A673 (cell line): Measurements from ENCODE around the gene BBS1. TPM values are rescaled to one million over a fixed set of nuclear protein-coding genes. Genes with fewer than 3 reads are reported as not detected.

ENCODE experiments used
- BruUV-seq: library from RNA; stranded (reverse); fragments of 400-500 nt; replicated peaks from 2 replicates; lab custom pipeline; 2021; lab: Mats Ljungman, UMichigan
- CTCF ChIA-PET: fragments of 300-600 bp; sonication (Branson Sonifier 250); formaldehyde crosslinking; loops from one replicate; lab custom pipeline; 2022; ENCODE audit warnings: antibody characterized with exemption; lab: Charles Lee
- POLR2A ChIA-PET: fragments of 300-600 bp; sonication (Branson Sonifier 250); formaldehyde crosslinking; loops from one replicate; lab custom pipeline; 2022; ENCODE audit warnings: antibody characterized with exemption; ENCODE audit not compliant: low non-redundant PET; lab: Charles Lee
- DNase-seq: peaks from one replicate; pipeline ENCODE4 v3.0.0-alpha.2; 2015; ENCODE audit warnings: low spot score
- H3K27ac ChIP-seq: fragments of 200-600 bp; sonication (generic); 2 replicates; pipeline ENCODE4 v1.5.1; 2016; ENCODE audit warnings: mixed run types, low read depth, mild to moderate bottlenecking, mixed read lengths, antibody characterized with exemption, low read length; ENCODE audit not compliant: poor library complexity, severe bottlenecking
- H3K27me3 ChIP-seq: fragments of 200-600 bp; sonication (generic); replicated peaks from 2 replicates; pipeline ENCODE4 v1.6.1; 2017; ENCODE audit warnings: mixed run types, low read depth, mild to moderate bottlenecking, mixed read lengths, antibody characterized with exemption, low read length; ENCODE audit not compliant: insufficient read depth, poor library complexity
- H3K36me3 ChIP-seq: fragments of 200-600 bp; sonication (generic); 2 replicates; pipeline ENCODE4 v1.6.1; 2016; ENCODE audit warnings: mixed run types, mild to moderate bottlenecking, mixed read lengths, antibody characterized with exemption, low read length; ENCODE audit not compliant: insufficient read depth, poor library complexity, severe bottlenecking
- H3K4me1 ChIP-seq: fragments of 200-600 bp; sonication (generic); 2 replicates; pipeline ENCODE4 v1.6.1; 2017; ENCODE audit warnings: mixed run types, mild to moderate bottlenecking, mixed read lengths, antibody characterized with exemption, low read length; ENCODE audit not compliant: insufficient read depth, poor library complexity, severe bottlenecking
- H3K4me3 ChIP-seq: fragments of 200-600 bp; sonication (generic); 2 replicates; pipeline ENCODE4 v1.5.1; 2016; ENCODE audit warnings: low read depth, mixed run types, mild to moderate bottlenecking, mixed read lengths, low read length; ENCODE audit not compliant: poor library complexity, severe bottlenecking
- H3K9me3 ChIP-seq: fragments of 200-600 bp; sonication (generic); 2 replicates; pipeline ENCODE4 v1.6.1; 2016; ENCODE audit warnings: mixed run types, low read depth, mild to moderate bottlenecking, mixed read lengths, antibody characterized with exemption, low read length; ENCODE audit not compliant: poor library complexity, severe bottlenecking
- CTCF ChIP-seq: fragments of 300-800, 200-600 bp; sonication (generic); conservative IDR thresholded peaks from 2 replicates; pipeline ENCODE4 v1.5.1; 2017; ENCODE audit warnings: low read depth, mild to moderate bottlenecking, antibody characterized with exemption, low read length, moderate library complexity, mixed read lengths
- EZH2 ChIP-seq: fragments of 200-600 bp; sonication (generic); IDR thresholded peaks from 2 replicates; pipeline ENCODE4 v1.6.1; 2017; ENCODE audit warnings: borderline replicate concordance, low read depth, mild to moderate bottlenecking, mixed read lengths, antibody characterized with exemption, low read length; ENCODE audit not compliant: poor library complexity, severe bottlenecking
- intact Hi-C: fragments of 100-400 bp; cut with micrococcal nuclease; formaldehyde crosslinking; loops from one replicate; pipeline ENCODE4 v1.10.0; 2022; ENCODE audit not compliant: unreplicated experiment
- total RNA-seq: library from RNA; stranded (reverse); gene quantifications from 2 replicates; pipeline ENCODE4 v1.2.3, GENCODE V29; 2021

The BBS1 gene
- total RNA-seq, 1 experiment from 2014 or later, result 40.5 TPM

GRCh38 chr11:66569076-66569475 lies 58.6 kb downstream of the BBS1 start:
- POLR2A ChIA-PET, result interaction anchor here (0.6 kb wide), 1 partner anchor 15 kb away, joined by 6 read pairs; no protein-coding TSS in a partner anchor
- peaks cover 5% of the 10 kb centered on the region for H3K4me1 ChIP-seq
- H3K36me3 ChIP-seq, result no peaks in the 10 kb centered on the region
- H3K27ac ChIP-seq, result no peak overlapping the region
- H3K27me3 ChIP-seq, result no peaks in the 10 kb centered on the region
- no peak overlapping the region for H3K4me3 ChIP-seq
- CTCF ChIA-PET, result no interaction called here
- BruUV-seq, result no TSS peak
- intact Hi-C loops, result no loop called here
- no peak for DNase-seq
- TF ChIP-seq EZH2 (no peak), CTCF (no peak)
- no peaks in the 10 kb centered on the region for H3K9me3 ChIP-seq

GRCh38 chr11:66570079-66570849 lies 59.8 kb downstream of the BBS1 start:
- TF ChIP-seq EZH2 (no peak), CTCF (no peak)
- no peaks in the 10 kb centered on the region for H3K9me3 ChIP-seq
- no peaks in the 10 kb centered on the region for H3K27me3 ChIP-seq
- no peak overlapping the region for H3K4me3 ChIP-seq
- no TSS peak for BruUV-seq
- H3K36me3 ChIP-seq, result no peaks in the 10 kb centered on the region
- H3K4me1 ChIP-seq, result peaks cover 5% of the 10 kb centered on the region
- no peak overlapping the region for H3K27ac ChIP-seq
- intact Hi-C loops, result no loop called here
- ChIA-PET CTCF (no interaction called here), POLR2A (no interaction called here)
- DNase-seq, result no peak

- H3K36me3 ChIP-seq, result no peaks in the 10 kb centered on the region
- no TSS peak for BruUV-seq
- H3K27ac ChIP-seq, result no peak overlapping the region
- ChIA-PET CTCF (no interaction called here), POLR2A (no interaction called here)
- intact Hi-C loops, result no loop called here
- no peak for TF ChIP-seq EZH2
- no peak for TF ChIP-seq CTCF
- H3K27me3 ChIP-seq, result no peaks in the 10 kb centered on the region
- DNase-seq, result no peak
- peaks cover 5% of the 10 kb centered on the region for H3K4me1 ChIP-seq
- no peak overlapping the region for H3K4me3 ChIP-seq
- no peaks in the 10 kb centered on the region for H3K9me3 ChIP-seq
Observed at GRCh38 chr11:66570850-66571180, 60.4 kb downstream of the BBS1 start.
